ENCODE results near the gene TMEM123. TPM values are rescaled to one million over a fixed set of nuclear protein-coding genes. Genes with fewer than 3 reads are reported as not detected.

TMEM123 gene
- total and polyA plus RNA-seq, 2 of the 4 experiments (the other 2 are of a cell fraction): 96.9 to 127 TPM

DNA sequence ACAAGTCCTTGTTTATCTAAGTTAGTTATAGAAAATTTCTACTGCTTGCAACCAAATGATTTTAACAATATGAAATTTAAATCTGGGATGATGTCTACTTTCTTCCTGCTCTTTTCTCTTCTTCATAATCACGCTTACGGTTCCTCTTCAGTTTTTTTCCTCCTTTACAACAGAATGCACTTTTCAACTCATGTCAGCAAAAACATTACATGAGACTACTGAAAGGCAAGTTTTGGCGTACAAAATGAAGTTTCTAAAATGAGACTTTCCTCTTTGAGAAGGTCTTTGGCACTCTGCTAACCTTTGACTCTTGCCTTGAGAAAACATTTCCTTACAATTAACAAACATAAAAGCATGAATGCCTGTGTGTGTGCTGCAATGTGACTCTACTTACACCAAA is 23.3 kb downstream of the TMEM123 start:
- Histone ChIP-seq H3K9me3 (ENCODE audit: control insufficient read depth, insufficient read depth, low read length) (peaks cover 2% of the 10 kb centered on the region; the same call in 1 of the 2 replicates), H3K79me1 (ENCODE audit: low read depth in 1 of 2, low read length in 2 of 2) (peaks cover 32 to 73% of the 10 kb centered on the region in 2 experiments), H2AK5ac (ENCODE audit: low read depth, low read length) (no peak overlapping the region), H3K9ac (ENCODE audit: low read depth, low read length) (no peak overlapping the region), H3K27ac (ENCODE audit: insufficient read depth, low read length) (no peak overlapping the region), H3K4me3 (ENCODE audit: insufficient read depth, low read depth, low read length) (no peak overlapping the region), H4K20me1 (ENCODE audit: insufficient read depth, low read length) (peaks cover 18% of the 10 kb centered on the region), H3K4ac (ENCODE audit: low read depth, low read length) (no peak overlapping the region), H3K18ac (ENCODE audit: low read depth, low read length) (no peak overlapping the region), H3K36me3 (ENCODE audit: control insufficient read depth, insufficient read depth, low read length) (peaks cover 1% of the 10 kb centered on the region; the same call in 1 of the 2 replicates), H4K8ac (ENCODE audit: low read depth in 2 of 2, low read length in 2 of 2) (no peak overlapping the region), H2BK120ac (ENCODE audit: low read depth, low read length) (no peak overlapping the region), H2BK15ac (ENCODE audit: low read depth, low read length) (no peak overlapping the region), H3K4me1 (ENCODE audit: control insufficient read depth, insufficient read depth, low read length) (peaks cover 8% of the 10 kb centered on the region), H2BK20ac (ENCODE audit: low read depth, low read length) (no peak overlapping the region), H3K27me3 (ENCODE audit: control insufficient read depth, insufficient read depth, low read length) (no peaks in the 10 kb centered on the region), H3K14ac (replicated peaks; ENCODE audit: low read depth, low read length) (no peak overlapping the region), H2AK9ac (replicated peaks; ENCODE audit: low read depth, low read length, poor library complexity) (no peak overlapping the region), H4K5ac (ENCODE audit: low read depth, low read length) (no peak overlapping the region), H4K91ac (ENCODE audit: insufficient read depth, low read depth, low read length) (no peak overlapping the region), H3K23ac (ENCODE audit: low read depth, low read length) (peak overlapping the region; percentile 33; the same call in 1 of the 2 replicates), H2AFZ (replicated peaks; ENCODE audit: low read length, poor library complexity) (no peak overlapping the region), H3K9me1 (ENCODE audit: insufficient read depth, low read length) (peaks cover 17% of the 10 kb centered on the region), H2BK5ac (ENCODE audit: low read depth, low read length, poor library complexity, severe bottlenecking) (no peak overlapping the region), H3K56ac (ENCODE audit: extremely low read depth, insufficient read depth, low read length) (no peak overlapping the region), H3K4me2 (ENCODE audit: low read depth, low read length) (no peak overlapping the region)
- in situ Hi-C loops (cut with MboI; ENCODE audit: low sequenced_read_pairs): no loop called here
- BruUV-seq (replicated peaks): no TSS peak
- ChIA-PET CTCF (no interaction called here), POLR2A (ENCODE audit: unreplicated experiment) (no interaction called here)
- 0 out of 2 replicates have a peak, but pooled peaks have one; percentile 11 for TF ChIP-seq MAFK (IDR thresholded peaks at IDR 0.05; ENCODE audit: low read depth, low read length)
- TF ChIP-seq SMC3 (IDR thresholded peaks at IDR 0.05; ENCODE audit: low read depth, low read length): no peak
- DNase-seq (no peak), ATAC-seq (ENCODE audit: low read depth) (no peak)
- intact Hi-C loops (cut with micrococcal nuclease): no loop called here
- dilution Hi-C loops (cut with HindIII; ENCODE audit: low sequenced_read_pairs, unreplicated experiment): no loop called here
- no CpG with 5 or more reads among the region's 3 CpGs for WGBS, 2 experiments (ENCODE audit: extremely low coverage in 2 of 2, insufficient read length in 1 of 2)
